K562 (cell line): ENCODE data around the gene INSIG1. TPM values are rescaled to one million over a fixed set of nuclear protein-coding genes. Genes with fewer than 3 reads are reported as not detected.

Experiments
- ATAC-seq: fragments of 200-7000 bp; cut with Tn5 transposase; 3 replicates; pipeline ENCODE4 v1.9.1; 2020; ENCODE audit warnings: moderate library complexity
- BruUV-seq: library from RNA; stranded (reverse); fragments of 400-500 nt; replicated peaks from 2 replicates; lab custom pipeline; 2021; lab: Mats Ljungman, UMichigan
- CTCF ChIA-PET: fragments of 300-600 bp; formaldehyde crosslinking; extraction: SDS; loops from one replicate; lab custom pipeline; 2021; ENCODE audit warnings: low intra/inter-chr PET ratio; lab: Yijun Ruan, JAX
- POLR2A ChIA-PET: fragments of 300-600, 350-650 bp; sonication (Branson Sonifier 250); formaldehyde crosslinking; extraction: SDS; loops from one replicate; lab custom pipeline; 2021; ENCODE audit warnings: antibody characterized with exemption, inconsistent platforms; lab: Yijun Ruan, JAX
- DNase-seq, 4 experiments: peaks; one replicate each; pipeline versions ENCODE4 v3.0.0 to v3.0.0-alpha.2; 2011 to 2018; ENCODE audit warnings: low spot score in 3 of 4, mixed read lengths in 3 of 4; ENCODE audit errors: extremely low read depth in 1 of 4
- FAIRE-seq: peaks from 2 replicates; lab custom pipeline; 2011; peaks lifted over from hg19 to GRCh38; lab: Jason Lieb, UNC
- H2AFZ ChIP-seq: 2 replicates; pipeline ENCODE4 v1.6.0; 2011; ENCODE audit warnings: low read depth, low read length, control low read depth, inconsistent platforms
- H3K27ac ChIP-seq: fragments of 200-600 bp; 3 replicates; pipeline ENCODE4 v1.8.0; 2011; ENCODE audit warnings: low read depth, mild to moderate bottlenecking, control low read depth, inconsistent platforms, low read length, moderate library complexity, mixed read lengths; ENCODE audit errors: extremely low read depth
- H3K27me3 ChIP-seq, 2 experiments: fragments of 300-600 bp in 1 of 2; 2 replicates in 1 of 2; 3 replicates in 1 of 2; pipeline versions ENCODE4 v1.6.0 to v1.8.0; 2011; ENCODE audit warnings: inconsistent platforms in 2 of 2, low read length in 2 of 2, mild to moderate bottlenecking in 1 of 2, mixed read lengths in 1 of 2, moderate library complexity in 1 of 2; ENCODE audit not compliant: control insufficient read depth in 2 of 2, insufficient read depth in 2 of 2
- H3K36me3 ChIP-seq: fragments of 300-600 bp; 3 replicates; pipeline ENCODE4 v1.8.0; 2011; ENCODE audit warnings: mild to moderate bottlenecking, low read length, inconsistent platforms; ENCODE audit not compliant: control insufficient read depth, insufficient read depth
- H3K4me1 ChIP-seq, 2 experiments: fragments of 200-600 bp in 1 of 2; replicated peaks in 1 of 2; 2 replicates in 1 of 2; 3 replicates in 1 of 2; pipeline versions ENCODE4 v1.5.1 to v1.8.0; 2011; ENCODE audit warnings: inconsistent platforms in 2 of 2, low read length in 2 of 2, mild to moderate bottlenecking in 1 of 2, mixed read lengths in 1 of 2, moderate library complexity in 1 of 2; ENCODE audit not compliant: control insufficient read depth in 2 of 2, insufficient read depth in 2 of 2
- H3K4me2 ChIP-seq: 2 replicates; pipeline ENCODE4 v1.6.1; 2011; ENCODE audit warnings: low read length, control low read depth, inconsistent platforms, mixed read lengths; ENCODE audit not compliant: insufficient read depth
- H3K4me3 ChIP-seq: fragments of 200-600 bp; sonication (generic), shearing (Covaris generic); 2 replicates; pipeline ENCODE4 v1.5.1; 2016; ENCODE audit warnings: control low read depth, inconsistent platforms
- H3K79me2 ChIP-seq: fragments of 200-600 bp; 3 replicates; pipeline ENCODE4 v1.8.0; 2011; ENCODE audit warnings: low read length, inconsistent platforms; ENCODE audit not compliant: control insufficient read depth, insufficient read depth
- H3K9ac ChIP-seq, 2 experiments: 2 replicates each; pipeline versions ENCODE4 v1.6.0 to v1.6.1; 2011; ENCODE audit warnings: low read depth in 2 of 2, low read length in 2 of 2, control low read depth in 1 of 2, inconsistent platforms in 1 of 2, mild to moderate bottlenecking in 1 of 2, mixed read lengths in 1 of 2; ENCODE audit not compliant: insufficient read depth in 1 of 2
- H3K9me1 ChIP-seq: one replicate; pipeline ENCODE4 v1.6.0; 2011; ENCODE audit warnings: inconsistent platforms, mild to moderate bottlenecking, low read length, moderate library complexity; ENCODE audit not compliant: control insufficient read depth, insufficient read depth
- H3K9me3 ChIP-seq: replicated peaks from 2 replicates; pipeline ENCODE4 v1.5.1; 2011; ENCODE audit warnings: low read depth, low read length, inconsistent platforms; ENCODE audit not compliant: control insufficient read depth, insufficient read depth
- H4K20me1 ChIP-seq: replicated peaks from 2 replicates; pipeline ENCODE4 v1.6.1; 2011; ENCODE audit warnings: low read length, inconsistent platforms, mixed read lengths; ENCODE audit not compliant: control insufficient read depth, insufficient read depth
- C11orf30 ChIP-seq: fragments of 450-650 bp; IDR thresholded peaks from 2 replicates; pipeline ENCODE4 v1.6.1; 2016; ENCODE audit warnings: low read depth, mild to moderate bottlenecking
- DACH1 ChIP-seq: fragments of 450-650 bp; IDR thresholded peaks from 2 replicates; pipeline ENCODE4 v1.6.1; 2018; ENCODE audit not compliant: partially characterized antibody
- DNMT1 ChIP-seq: fragments of 450-650 bp; IDR thresholded peaks from 2 replicates; pipeline ENCODE4 v1.6.1; 2016; ENCODE audit warnings: antibody characterized with exemption, mild to moderate bottlenecking
- EZH2 ChIP-seq: IDR thresholded peaks from 2 replicates; pipeline ENCODE4 v1.6.1; 2012; ENCODE audit warnings: low read depth, mild to moderate bottlenecking, inconsistent platforms, low read length, borderline replicate concordance
- MAFG ChIP-seq: fragments of 450-650 bp; conservative IDR thresholded peaks from 2 replicates; pipeline ENCODE4 v1.6.1; 2016; ENCODE audit warnings: missing genetic modification characterization, missing compliant biosample characterization
- SIN3A ChIP-seq, 2 experiments: fragments of 150-350 bp in 1 of 2; IDR thresholded peaks; 2 replicates each; pipeline ENCODE4 v1.6.1; 2011 to 2016; ENCODE audit warnings: borderline replicate concordance in 2 of 2, low read depth in 2 of 2, low read length in 2 of 2, mild to moderate bottlenecking in 2 of 2, moderate library complexity in 2 of 2; ENCODE audit not compliant: control insufficient read depth in 1 of 2
- ZNF184 ChIP-seq: sonication (generic); formaldehyde crosslinking; IDR thresholded peaks from 2 replicates; pipeline ENCODE4 v1.5.0; 2020; ENCODE audit warnings: missing genetic modification reagents
- ZNF316 ChIP-seq: fragments of 450-650 bp; IDR thresholded peaks from 2 replicates; pipeline ENCODE4 v1.6.1; 2016
- WGBS: fragments of 100-300 bp; shearing (Covaris generic); methylation state at CpG from one replicate; pipeline ENCODE4 v1.1.6; 2016; ENCODE audit warnings: low coverage, mixed read lengths; ENCODE audit not compliant: insufficient coverage; ENCODE audit errors: missing lambda C conversion rate; 5-methylcytosine and 5-hydroxymethylcytosine counted together
- in situ Hi-C: fragments of 300-500 bp; cut with MboI; formaldehyde crosslinking; loops from 4 replicates; pipeline ENCODE4 v1.15.0; 2018; ENCODE audit warnings: inconsistent platforms, mixed read lengths
- intact Hi-C: fragments of 100-400 bp; cut with micrococcal nuclease; formaldehyde crosslinking; loops from 2 replicates; pipeline ENCODE4 v1.14.2; 2022
- polyA plus RNA-seq, 8 experiments: library from polyadenylated mRNA; depleted of rRNA in 4 of 8; stranded (reverse) in 5 of 8; unstranded in 3 of 8; fragments of >200 nt; fragmentation: Nextera tagmentation in 2 of 8; fragmentation: Illumina TruSeq in 1 of 8; extraction: Ambion mirVana in 2 of 8; extraction: Trizol in 1 of 8; gene quantifications; 2 replicates each; pipeline versions ENCODE4 v1.2.1 to v1.2.3, GENCODE V29; 2011 to 2014; ENCODE audit warnings: inconsistent platforms in 1 of 8, missing spikeins in 1 of 8
- total RNA-seq, 7 experiments: library from RNA; depleted of rRNA in 6 of 7; stranded (reverse); fragments of >200 nt in 6 of 7; fragmentation: Illumina TruSeq in 2 of 7; extraction: Trizol in 2 of 7; gene quantifications; 2 replicates each; pipeline versions ENCODE4 v1.2.1 to v1.2.3, GENCODE V29; 2011 to 2021; ENCODE audit warnings: low replicate concordance in 1 of 7
- TF ChIP-seq, protein P1 (sequence below): fragments of 200-400 bp; formaldehyde crosslinking; IDR thresholded peaks from 2 replicates; pipeline ENCODE4 v1.6.1; 2017; ENCODE audit warnings: mild to moderate bottlenecking, low read depth, low read length, moderate library complexity

INSIG1 gene
- total and polyA plus RNA-seq, 9 of the 15 experiments (the other 6 are each of a cell fraction or from before 2014, with no cell fraction given), result 57.1 to 787 (median 238) TPM

GRCh38 chr7:155252444-155252887, 45.2 kb upstream of the INSIG1 start:
- peak; percentile 48 for FAIRE-seq
- Histone ChIP-seq H3K4me1 (peaks cover 0 to 5% of the 10 kb centered on the region in 2 experiments; a peak in 3 of 5 replicates), H4K20me1 (no peaks in the 10 kb centered on the region; the same call in 1 of the 2 replicates), H3K4me3 (no peak overlapping the region)
- in situ Hi-C loops (no loop called here), intact Hi-C loops (no loop called here)
- TF ChIP-seq ZNF316 (peak; percentile 74), EZH2 (peak; percentile 51; the same call in 1 of the 2 replicates), C11orf30 (peak; percentile 67; the same call in 1 of the 2 replicates), DACH1 (no peak), ZNF184 (no peak), DNMT1 (no peak), SIN3A (IDR thresholded peaks at IDR 0.05; ENCODE audit: borderline replicate concordance in 2 of 2, control insufficient read depth in 1 of 2, low read depth in 2 of 2, low read length in 2 of 2) (no peak), MAFG (peak; percentile 63)
- TF ChIP-seq, protein P1, sequence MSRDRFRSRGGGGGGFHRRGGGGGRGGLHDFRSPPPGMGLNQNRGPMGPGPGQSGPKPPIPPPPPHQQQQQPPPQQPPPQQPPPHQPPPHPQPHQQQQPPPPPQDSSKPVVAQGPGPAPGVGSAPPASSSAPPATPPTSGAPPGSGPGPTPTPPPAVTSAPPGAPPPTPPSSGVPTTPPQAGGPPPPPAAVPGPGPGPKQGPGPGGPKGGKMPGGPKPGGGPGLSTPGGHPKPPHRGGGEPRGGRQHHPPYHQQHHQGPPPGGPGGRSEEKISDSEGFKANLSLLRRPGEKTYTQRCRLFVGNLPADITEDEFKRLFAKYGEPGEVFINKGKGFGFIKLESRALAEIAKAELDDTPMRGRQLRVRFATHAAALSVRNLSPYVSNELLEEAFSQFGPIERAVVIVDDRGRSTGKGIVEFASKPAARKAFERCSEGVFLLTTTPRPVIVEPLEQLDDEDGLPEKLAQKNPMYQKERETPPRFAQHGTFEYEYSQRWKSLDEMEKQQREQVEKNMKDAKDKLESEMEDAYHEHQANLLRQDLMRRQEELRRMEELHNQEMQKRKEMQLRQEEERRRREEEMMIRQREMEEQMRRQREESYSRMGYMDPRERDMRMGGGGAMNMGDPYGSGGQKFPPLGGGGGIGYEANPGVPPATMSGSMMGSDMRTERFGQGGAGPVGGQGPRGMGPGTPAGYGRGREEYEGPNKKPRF, result no peak
- TF ChIP-seq, all 486 proteins: peak for 4
- Histone ChIP-seq H3K79me2 (no peaks in the 10 kb centered on the region), H2AFZ (no peak overlapping the region), H3K27me3 (peaks cover 82 to 95% of the 10 kb centered on the region in 2 experiments), H3K36me3 (no peaks in the 10 kb centered on the region), H3K9me1 (no peaks in the 10 kb centered on the region), H3K4me2 (no peak overlapping the region), H3K27ac (no peak overlapping the region), H3K9me3 (no peaks in the 10 kb centered on the region), H3K9ac (no peak overlapping the region; a peak in 1 of 4 replicates)
- ChIA-PET CTCF (no interaction called here), POLR2A (interaction anchor here (0.7 to 2.2 kb wide), 8 partner anchors 9 to 47 kb away, joined by 3 to 8 read pairs (median 6); no protein-coding TSS in a partner anchor)
- ATAC-seq, result no peak
- DNase-seq, result no peak
- no TSS peak for BruUV-seq
- WGBS, result 3% methylated on average over 8 of the region's 8 CpGs
